Fibroblast of pulmonary artery (primary cell): Measurements from ENCODE around the gene ZBTB43.
"Not testable (repeated sequence)": the region's sequence is repeated elsewhere in the genome, so short reads cannot be mapped to it uniquely, and the experiment has no call there.

ENCODE experiments used
- DNase-seq: peaks from one replicate; pipeline ENCODE4 v3.0.0-alpha.2; 2010; ENCODE audit warnings: low read depth
- H3K4me3 ChIP-seq: replicated peaks from 2 replicates; pipeline ENCODE4 v1.5.1; 2011; ENCODE audit warnings: low read depth, mild to moderate bottlenecking, control low read depth, low read length, moderate library complexity
- CTCF ChIP-seq: IDR thresholded peaks from 2 replicates; pipeline ENCODE4 v1.5.1; 2011; ENCODE audit warnings: mild to moderate bottlenecking, control low read depth, low read length, inconsistent platforms; ENCODE audit errors: missing control alignments

The ZBTB43 gene

GRCh38 chr9:126782053-126782388 lies 22.8 kb upstream of the ZBTB43 start:
- no peak overlapping the region for H3K4me3 ChIP-seq
- no peak for TF ChIP-seq CTCF
- no peak for DNase-seq

- DNase-seq, result no peak
- no peak overlapping the region for H3K4me3 ChIP-seq
- no peak for TF ChIP-seq CTCF
Measured at GRCh38 chr9:126783949-126784348, 20.9 kb upstream of the ZBTB43 start.

GRCh38 chr9:126784401-126784800 lies 20.4 kb upstream of the ZBTB43 start:
- no peak for TF ChIP-seq CTCF
- no peak for DNase-seq
- no peak overlapping the region for H3K4me3 ChIP-seq

GRCh38 chr9:126784841-126785240 lies 20.0 kb upstream of the ZBTB43 start:
- not testable (repeated sequence) for H3K4me3 ChIP-seq, DNase-seq

- peak; percentile 25 for DNase-seq
- no peak overlapping the region for H3K4me3 ChIP-seq
- TF ChIP-seq CTCF, result no peak
Measured at GRCh38 chr9:126788046-126788445, 16.8 kb upstream of the ZBTB43 start.

GRCh38 chr9:126788634-126789349 lies 16.0 kb upstream of the ZBTB43 start:
- H3K4me3 ChIP-seq, result no peak overlapping the region
- no peak for TF ChIP-seq CTCF
- peak; percentile 22 for DNase-seq

GRCh38 chr9:126790561-126790960 lies 14.3 kb upstream of the ZBTB43 start:
- DNase-seq, result no peak
- TF ChIP-seq CTCF, result no peak
- no peak overlapping the region for H3K4me3 ChIP-seq
